Astrocyte (in vitro differentiated cells and primary cell): ENCODE results near the gene MMD. TPM values are rescaled to one million over a fixed set of nuclear protein-coding genes. Genes with fewer than 3 reads are reported as not detected.
A peak's percentile ranks its signal among the peaks of the same experiment; 100 is the strongest.

Source experiments
- DNase-seq: peaks from one replicate; pipeline ENCODE4 v3.0.0-alpha.2; 2010; ENCODE audit warnings: low read depth
- FAIRE-seq: peaks from 2 replicates; lab custom pipeline; 2011; peaks lifted over from hg19 to GRCh38; lab: Jason Lieb, UNC
- H2AFZ ChIP-seq: 2 replicates; pipeline ENCODE4 v1.6.0; 2012; ENCODE audit warnings: low read depth, low read length, inconsistent platforms
- H3K27ac ChIP-seq: 2 replicates; pipeline ENCODE4 v1.5.1; 2011; ENCODE audit warnings: low read depth, low read length, inconsistent platforms
- H3K27me3 ChIP-seq: 2 replicates; pipeline ENCODE4 v1.6.0; 2011; ENCODE audit warnings: low read length, inconsistent platforms; ENCODE audit not compliant: insufficient read depth
- H3K36me3 ChIP-seq: 2 replicates; pipeline ENCODE4 v1.5.1; 2011; ENCODE audit warnings: low read length, inconsistent platforms; ENCODE audit not compliant: insufficient read depth
- H3K4me1 ChIP-seq: 2 replicates; pipeline ENCODE4 v1.5.1; 2011; ENCODE audit warnings: low read length, inconsistent platforms; ENCODE audit not compliant: insufficient read depth
- H3K4me2 ChIP-seq: 2 replicates; pipeline ENCODE4 v1.6.0; 2012; ENCODE audit warnings: low read length, inconsistent platforms
- H3K4me3 ChIP-seq: 2 replicates; pipeline ENCODE4 v1.5.1; 2011; ENCODE audit warnings: low read depth, mild to moderate bottlenecking, low read length, inconsistent platforms; ENCODE audit not compliant: insufficient read depth
- H3K79me2 ChIP-seq: 2 replicates; pipeline ENCODE4 v1.6.0; 2012; ENCODE audit warnings: mild to moderate bottlenecking, low read length, inconsistent platforms; ENCODE audit not compliant: insufficient read depth
- H3K9ac ChIP-seq: 2 replicates; pipeline ENCODE4 v1.6.0; 2012; ENCODE audit warnings: mild to moderate bottlenecking, low read length, inconsistent platforms
- H3K9me3 ChIP-seq: 2 replicates; pipeline ENCODE4 v1.5.1; 2012; ENCODE audit warnings: low read depth, mild to moderate bottlenecking, low read length, inconsistent platforms; ENCODE audit not compliant: insufficient read depth
- H4K20me1 ChIP-seq: 2 replicates; pipeline ENCODE4 v1.6.0; 2012; ENCODE audit warnings: low read length, inconsistent platforms; ENCODE audit not compliant: insufficient read depth
- H3K27ac Mint-ChIP-seq: one replicate; pipeline ENCODE4 v1.8.0; 2021; ENCODE audit warnings: mild to moderate bottlenecking, mixed read lengths; ENCODE audit not compliant: unreplicated experiment
- H3K27me3 Mint-ChIP-seq: one replicate; pipeline ENCODE4 v1.8.0; 2021; ENCODE audit warnings: low read depth, mixed read lengths; ENCODE audit not compliant: unreplicated experiment
- H3K36me3 Mint-ChIP-seq: one replicate; pipeline ENCODE4 v1.8.0; 2021; ENCODE audit warnings: low read depth, mixed read lengths; ENCODE audit not compliant: unreplicated experiment
- H3K4me1 Mint-ChIP-seq: one replicate; pipeline ENCODE4 v1.8.0; 2021; ENCODE audit warnings: low read depth, mixed read lengths; ENCODE audit not compliant: unreplicated experiment
- H3K4me3 Mint-ChIP-seq: one replicate; pipeline ENCODE4 v1.8.0; 2021; ENCODE audit warnings: mild to moderate bottlenecking, moderate library complexity, mixed read lengths; ENCODE audit not compliant: unreplicated experiment
- H3K9me3 Mint-ChIP-seq: one replicate; pipeline ENCODE4 v1.8.0; 2021; ENCODE audit warnings: mild to moderate bottlenecking, mixed read lengths; ENCODE audit not compliant: unreplicated experiment
- CTCF ChIP-seq: IDR thresholded peaks from 2 replicates; pipeline ENCODE4 v1.5.1; 2011; ENCODE audit warnings: low read depth, mild to moderate bottlenecking, inconsistent platforms, low read length, moderate library complexity; ENCODE audit not compliant: insufficient read depth
- EZH2 ChIP-seq: IDR thresholded peaks from 2 replicates; pipeline ENCODE4 v1.6.1; 2012; ENCODE audit warnings: mild to moderate bottlenecking, low read length, inconsistent platforms; ENCODE audit not compliant: insufficient read depth
- total RNA-seq: library from RNA; stranded (reverse); gene quantifications from 2 replicates; pipeline ENCODE4 v1.2.1, GENCODE V29; 2021

MMD gene
- total RNA-seq, 1 donor from 2014 or later = 8.6 TPM

GRCh38 chr17:55453839-55454557 lies 32.4 kb upstream of the MMD start:
- Histone ChIP-seq H4K20me1 (no peaks in the 10 kb centered on the region), H3K9ac (no peak overlapping the region), H3K4me3 (no peak overlapping the region), H3K9me3 (no peaks in the 10 kb centered on the region), H2AFZ (no peak overlapping the region), H3K27me3 (no peaks in the 10 kb centered on the region), H3K27ac (no peak overlapping the region), H3K79me2 (no peaks in the 10 kb centered on the region), H3K4me1 (peaks cover 13% of the 10 kb centered on the region), H3K4me2 (no peak overlapping the region), H3K36me3 (no peaks in the 10 kb centered on the region)
- no peak for TF ChIP-seq EZH2
- no peak for TF ChIP-seq CTCF
- Mint-ChIP-seq H3K4me1 (peaks cover 7% of the 10 kb centered on the region), H3K4me3 (no peak overlapping the region), H3K9me3 (no peaks in the 10 kb centered on the region), H3K36me3 (no peaks in the 10 kb centered on the region), H3K27me3 (no peaks in the 10 kb centered on the region), H3K27ac (no peak overlapping the region)
- DNase-seq (no peak), FAIRE-seq (no peak)

- FAIRE-seq = no peak
- peaks cover 12% of the 10 kb centered on the region for H3K4me1 Mint-ChIP-seq
- no peaks in the 10 kb centered on the region for H3K79me2 ChIP-seq
- peak overlapping the region; percentile 47 for H3K4me2 ChIP-seq
- TF ChIP-seq CTCF (no peak), EZH2 (no peak)
- no peak overlapping the region for H3K4me3 ChIP-seq
- H3K36me3 Mint-ChIP-seq = no peaks in the 10 kb centered on the region
- H3K4me3 Mint-ChIP-seq = no peak overlapping the region
- no peaks in the 10 kb centered on the region for H3K9me3 Mint-ChIP-seq
- no peaks in the 10 kb centered on the region for H3K27me3 Mint-ChIP-seq
- no peaks in the 10 kb centered on the region for H3K36me3 ChIP-seq
- no peaks in the 10 kb centered on the region for H3K9me3 ChIP-seq
- H3K4me1 ChIP-seq = peaks cover 4% of the 10 kb centered on the region
- no peak overlapping the region for H3K27ac Mint-ChIP-seq
- DNase-seq = peak; percentile 66
- no peak overlapping the region for H2AFZ ChIP-seq
- H3K27me3 ChIP-seq = no peaks in the 10 kb centered on the region
- H3K27ac ChIP-seq = peak overlapping the region; percentile 51
- no peaks in the 10 kb centered on the region for H4K20me1 ChIP-seq
- H3K9ac ChIP-seq = no peak overlapping the region
Measured at GRCh38 chr17:55452139-55452790, 30.6 kb upstream of the MMD start.

GRCh38 chr17:55451758-55452138 lies 30.1 kb upstream of the MMD start:
- Histone ChIP-seq H3K79me2 (no peaks in the 10 kb centered on the region), H3K4me3 (no peak overlapping the region), H2AFZ (no peak overlapping the region), H3K9ac (no peak overlapping the region), H3K9me3 (no peaks in the 10 kb centered on the region), H3K27me3 (no peaks in the 10 kb centered on the region), H3K36me3 (no peaks in the 10 kb centered on the region), H3K27ac (no peak overlapping the region), H3K4me1 (peaks cover 4% of the 10 kb centered on the region), H4K20me1 (no peaks in the 10 kb centered on the region), H3K4me2 (no peak overlapping the region)
- FAIRE-seq = no peak
- Mint-ChIP-seq H3K27ac (no peak overlapping the region), H3K9me3 (no peaks in the 10 kb centered on the region), H3K27me3 (no peaks in the 10 kb centered on the region), H3K4me3 (no peak overlapping the region), H3K4me1 (peaks cover 12% of the 10 kb centered on the region), H3K36me3 (no peaks in the 10 kb centered on the region)
- DNase-seq = no peak
- TF ChIP-seq CTCF (no peak), EZH2 (no peak)
